ENCODE data around the gene IRAK1. TPM values are rescaled to one million over a fixed set of nuclear protein-coding genes. Genes with fewer than 3 reads are reported as not detected.

The IRAK1 gene
- polyA plus RNA-seq, 1 donor from 2014 or later = 6.8 TPM

GRCh38 chrX:154029439-154029838 is 9.7 kb upstream of the IRAK1 start:
- H3K27ac ChIP-seq (ENCODE audit: low read length) = no peak overlapping the region
- H3K9ac ChIP-seq (ENCODE audit: low read length) = no peak overlapping the region
- no peaks in the 10 kb centered on the region for H3K27me3 ChIP-seq (ENCODE audit: insufficient read depth, low read depth, low read length)

GRCh38 chrX:154028502-154029184 is 8.9 kb upstream of the IRAK1 start:
- Histone ChIP-seq H3K36me3 (ENCODE audit: insufficient read depth, low read length) (no peaks in the 10 kb centered on the region), H4K20me1 (ENCODE audit: insufficient read depth) (no peaks in the 10 kb centered on the region), H3F3A (ENCODE audit: insufficient read depth, low read length, poor library complexity, severe bottlenecking) (no peaks in the 10 kb centered on the region), H3K4me2 (ENCODE audit: low read length) (no peak overlapping the region), H3K4me3 (ENCODE audit: low read length) (no peak overlapping the region), H3K9ac (ENCODE audit: low read length) (no peak overlapping the region), H3K9me2 (ENCODE audit: insufficient read depth, low read length) (no peaks in the 10 kb centered on the region), H3K27me3 (ENCODE audit: insufficient read depth, low read depth, low read length) (no peaks in the 10 kb centered on the region), H3K27ac (ENCODE audit: low read length) (no peak overlapping the region), H3K79me2 (replicated peaks; ENCODE audit: insufficient read depth, low read length) (no peaks in the 10 kb centered on the region), H2AFZ (ENCODE audit: low read depth, low read length) (no peak overlapping the region), H3K9me3 (ENCODE audit: low read length) (no peaks in the 10 kb centered on the region)
- TF ChIP-seq MXI1 (conservative IDR thresholded peaks at IDR 0.05; ENCODE audit: poor library complexity, severe bottlenecking) (no peak), EZH2 (IDR thresholded peaks at IDR 0.05; ENCODE audit: borderline replicate concordance, insufficient read depth, low read length, poor library complexity, severe bottlenecking) (no peak), TAF1 (IDR thresholded peaks at IDR 0.05; ENCODE audit: low read depth) (no peak), RAD21 (conservative IDR thresholded peaks at IDR 0.05) (no peak)

More at GRCh38 chrX:154029439-154029838, 9.7 kb upstream of the IRAK1 start:
- H3K9me2 ChIP-seq (ENCODE audit: insufficient read depth, low read length) = no peaks in the 10 kb centered on the region
- H3K9me3 ChIP-seq (ENCODE audit: low read length) = no peaks in the 10 kb centered on the region
- no peak overlapping the region for H2AFZ ChIP-seq (ENCODE audit: low read depth, low read length)
- H3K4me3 ChIP-seq (ENCODE audit: low read length) = no peak overlapping the region
- no peaks in the 10 kb centered on the region for H3K79me2 ChIP-seq (replicated peaks; ENCODE audit: insufficient read depth, low read length)
- no peak for TF ChIP-seq EZH2 (IDR thresholded peaks at IDR 0.05; ENCODE audit: borderline replicate concordance, insufficient read depth, low read length, poor library complexity, severe bottlenecking)
- no peak for TF ChIP-seq POLR2AphosphoS5 (IDR thresholded peaks at IDR 0.05)
- no peaks in the 10 kb centered on the region for H4K20me1 ChIP-seq (ENCODE audit: insufficient read depth)
- no peaks in the 10 kb centered on the region for H3K36me3 ChIP-seq (ENCODE audit: insufficient read depth, low read length)
- no peaks in the 10 kb centered on the region for H3F3A ChIP-seq (ENCODE audit: insufficient read depth, low read length, poor library complexity, severe bottlenecking)
- no peak overlapping the region for H3K4me2 ChIP-seq (ENCODE audit: low read length)

GRCh38 chrX:154027986-154028385 is 8.3 kb upstream of the IRAK1 start:
- no peak overlapping the region for H2AFZ ChIP-seq (ENCODE audit: low read depth, low read length)
- no peak overlapping the region for H3K4me3 ChIP-seq (ENCODE audit: low read length)
- H3K9ac ChIP-seq (ENCODE audit: low read length) = no peak overlapping the region
- TF ChIP-seq EZH2 (IDR thresholded peaks at IDR 0.05; ENCODE audit: borderline replicate concordance, insufficient read depth, low read length, poor library complexity, severe bottlenecking) (no peak), EP300 (conservative IDR thresholded peaks at IDR 0.05; ENCODE audit: poor library complexity, severe bottlenecking) (no peak), RAD21 (conservative IDR thresholded peaks at IDR 0.05) (no peak), SMC3 (conservative IDR thresholded peaks at IDR 0.05; ENCODE audit: poor library complexity) (no peak), CTCF (IDR thresholded peaks at IDR 0.05; ENCODE audit: poor library complexity, severe bottlenecking) (no peak)
- TF ChIP-seq, protein P1, sequence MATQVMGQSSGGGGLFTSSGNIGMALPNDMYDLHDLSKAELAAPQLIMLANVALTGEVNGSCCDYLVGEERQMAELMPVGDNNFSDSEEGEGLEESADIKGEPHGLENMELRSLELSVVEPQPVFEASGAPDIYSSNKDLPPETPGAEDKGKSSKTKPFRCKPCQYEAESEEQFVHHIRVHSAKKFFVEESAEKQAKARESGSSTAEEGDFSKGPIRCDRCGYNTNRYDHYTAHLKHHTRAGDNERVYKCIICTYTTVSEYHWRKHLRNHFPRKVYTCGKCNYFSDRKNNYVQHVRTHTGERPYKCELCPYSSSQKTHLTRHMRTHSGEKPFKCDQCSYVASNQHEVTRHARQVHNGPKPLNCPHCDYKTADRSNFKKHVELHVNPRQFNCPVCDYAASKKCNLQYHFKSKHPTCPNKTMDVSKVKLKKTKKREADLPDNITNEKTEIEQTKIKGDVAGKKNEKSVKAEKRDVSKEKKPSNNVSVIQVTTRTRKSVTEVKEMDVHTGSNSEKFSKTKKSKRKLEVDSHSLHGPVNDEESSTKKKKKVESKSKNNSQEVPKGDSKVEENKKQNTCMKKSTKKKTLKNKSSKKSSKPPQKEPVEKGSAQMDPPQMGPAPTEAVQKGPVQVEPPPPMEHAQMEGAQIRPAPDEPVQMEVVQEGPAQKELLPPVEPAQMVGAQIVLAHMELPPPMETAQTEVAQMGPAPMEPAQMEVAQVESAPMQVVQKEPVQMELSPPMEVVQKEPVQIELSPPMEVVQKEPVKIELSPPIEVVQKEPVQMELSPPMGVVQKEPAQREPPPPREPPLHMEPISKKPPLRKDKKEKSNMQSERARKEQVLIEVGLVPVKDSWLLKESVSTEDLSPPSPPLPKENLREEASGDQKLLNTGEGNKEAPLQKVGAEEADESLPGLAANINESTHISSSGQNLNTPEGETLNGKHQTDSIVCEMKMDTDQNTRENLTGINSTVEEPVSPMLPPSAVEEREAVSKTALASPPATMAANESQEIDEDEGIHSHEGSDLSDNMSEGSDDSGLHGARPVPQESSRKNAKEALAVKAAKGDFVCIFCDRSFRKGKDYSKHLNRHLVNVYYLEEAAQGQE (IDR thresholded peaks at IDR 0.05; ENCODE audit: borderline replicate concordance) = no peak
- no peak overlapping the region for H3K27ac ChIP-seq (ENCODE audit: low read length)
- no peaks in the 10 kb centered on the region for H4K20me1 ChIP-seq (ENCODE audit: insufficient read depth)
- H3K27me3 ChIP-seq (ENCODE audit: insufficient read depth, low read depth, low read length) = no peaks in the 10 kb centered on the region
- no peak overlapping the region for H3K4me2 ChIP-seq (ENCODE audit: low read length)
- H3K9me3 ChIP-seq (ENCODE audit: low read length) = no peaks in the 10 kb centered on the region
- no peaks in the 10 kb centered on the region for H3K9me2 ChIP-seq (ENCODE audit: insufficient read depth, low read length)
- H3F3A ChIP-seq (ENCODE audit: insufficient read depth, low read length, poor library complexity, severe bottlenecking) = no peaks in the 10 kb centered on the region
- H3K79me2 ChIP-seq (replicated peaks; ENCODE audit: insufficient read depth, low read length) = no peaks in the 10 kb centered on the region
- H3K36me3 ChIP-seq (ENCODE audit: insufficient read depth, low read length) = no peaks in the 10 kb centered on the region
